NOMO-1 (cell line): ENCODE measurements around the gene MRPL16.
"Not testable (repeated sequence)": the region's sequence is repeated elsewhere in the genome, so short reads cannot be mapped to it uniquely, and the experiment has no call there.

ENCODE experiments used
- DNase-seq, 2 experiments: peaks; one replicate each; lab custom pipeline; 2025; ENCODE audit not compliant: unreplicated experiment in 2 of 2; lab: John Stamatoyannopoulos, UW

MRPL16 gene

GRCh38 chr11:59813364-59813763 lies 2.8 kb upstream of the MRPL16 start:
- DNase-seq, result no peak

- DNase-seq, result no peak
Measured at GRCh38 chr11:59812220-59812619, 1.6 kb upstream of the MRPL16 start.

DNA sequence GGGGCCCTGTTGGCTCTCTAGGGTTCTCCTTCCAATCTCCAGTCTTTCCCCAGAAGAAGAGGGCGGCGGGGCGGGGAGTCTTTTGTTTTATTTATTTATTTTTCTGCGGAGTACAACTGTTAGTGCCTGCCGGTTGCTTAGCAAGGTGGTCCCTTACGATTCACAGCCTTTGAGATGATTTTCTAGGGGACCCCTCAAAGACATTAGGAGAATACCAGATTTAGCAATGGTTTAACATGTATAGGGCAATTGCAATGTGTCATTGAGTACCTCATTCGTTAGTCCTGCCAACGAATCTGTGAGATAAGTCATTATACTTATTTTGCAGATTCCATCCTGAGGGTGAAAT lies 307 bp upstream of the MRPL16 start:
- peak in 1 of 2 experiments; percentile 56 for DNase-seq

DNA sequence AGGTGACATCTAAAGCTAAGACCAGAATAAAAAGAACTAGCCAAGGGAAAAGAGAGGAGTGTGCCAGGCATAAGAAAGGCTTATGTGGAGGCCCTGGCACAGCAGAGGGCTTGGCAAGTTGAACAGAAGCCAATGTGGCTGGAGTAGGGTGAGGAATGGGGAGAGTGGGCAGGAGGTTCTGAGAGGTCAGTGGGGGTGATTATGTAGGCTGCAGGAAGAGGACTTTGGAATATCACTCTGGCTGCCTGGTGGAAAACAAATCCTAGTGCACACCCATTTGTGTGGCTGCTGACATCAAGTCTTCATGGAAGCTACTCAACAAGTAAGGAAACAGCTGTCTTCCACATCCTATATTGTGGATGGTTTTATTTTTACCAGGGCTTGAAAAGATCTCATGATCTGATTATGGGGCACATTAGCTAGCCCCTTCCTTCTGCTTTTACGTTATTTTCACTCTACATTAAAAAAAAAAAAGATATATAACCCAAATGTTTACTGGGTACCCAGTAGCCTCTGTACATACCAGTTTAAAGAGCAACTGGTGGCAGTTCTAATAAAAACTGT lies 3.4 kb downstream of the MRPL16 start:
- DNase-seq, result no peak

GRCh38 chr11:59804061-59804460 lies 6.5 kb downstream of the MRPL16 start:
- no peak for DNase-seq

GRCh38 chr11:59802639-59803176 lies 7.9 kb downstream of the MRPL16 start:
- peak; percentile 20 to 68 for DNase-seq

GRCh38 chr11:59801981-59802638 lies 8.5 kb downstream of the MRPL16 start:
- DNase-seq, result no peak

GRCh38 chr11:59801160-59801706 lies 9.3 kb downstream of the MRPL16 start:
- no peak for DNase-seq

- no peak for DNase-seq
Measured at GRCh38 chr11:59800390-59801025, 10.1 kb downstream of the MRPL16 start.

- DNase-seq, result no peak
Measured at GRCh38 chr11:59794417-59794816, 16.2 kb downstream of the MRPL16 start.

DNA sequence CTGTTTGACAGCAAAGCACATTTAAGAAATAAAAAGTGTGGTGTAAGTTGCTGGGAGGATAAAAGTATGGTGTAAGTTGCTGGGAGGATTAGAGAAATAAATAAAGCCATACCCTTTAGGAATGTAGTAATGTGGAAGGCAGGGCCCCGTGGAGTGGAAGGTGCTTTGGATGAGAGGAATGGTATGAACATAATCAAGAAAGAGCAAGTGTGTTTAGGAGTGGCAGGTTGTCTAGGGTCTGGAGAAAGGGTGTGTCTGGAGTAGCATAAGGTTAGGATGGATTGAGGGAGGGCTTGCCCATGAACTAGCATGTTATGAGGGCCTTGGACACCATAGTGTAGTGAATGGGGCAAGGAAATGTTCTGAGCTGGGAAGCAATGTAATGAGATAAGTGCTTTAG lies 18.1 kb downstream of the MRPL16 start:
- no peak for DNase-seq

- no peak for DNase-seq
Measured at GRCh38 chr11:59791639-59792038, 18.9 kb downstream of the MRPL16 start.

GRCh38 chr11:59787816-59788215 lies 22.8 kb downstream of the MRPL16 start:
- DNase-seq, result no peak

DNA sequence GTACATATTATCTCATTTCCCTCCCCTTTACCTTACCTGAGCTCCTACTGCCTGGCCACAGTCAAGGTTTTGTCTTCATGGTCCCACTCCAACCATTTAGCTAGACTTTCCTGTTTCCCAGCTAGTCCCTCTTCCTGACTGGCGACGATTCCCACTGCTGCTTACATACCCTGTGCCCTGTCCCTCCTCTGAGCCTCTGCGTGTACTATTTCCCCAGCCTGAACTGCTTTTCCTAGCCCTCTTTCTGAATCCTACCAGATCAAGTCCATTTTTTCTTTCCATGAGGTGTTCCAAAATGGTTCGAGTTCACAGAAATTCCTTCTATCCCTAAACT lies 23.4 kb downstream of the MRPL16 start:
- no peak for DNase-seq

- DNase-seq, result no peak
Measured at GRCh38 chr11:59785818-59786217, 24.8 kb downstream of the MRPL16 start.

DNA sequence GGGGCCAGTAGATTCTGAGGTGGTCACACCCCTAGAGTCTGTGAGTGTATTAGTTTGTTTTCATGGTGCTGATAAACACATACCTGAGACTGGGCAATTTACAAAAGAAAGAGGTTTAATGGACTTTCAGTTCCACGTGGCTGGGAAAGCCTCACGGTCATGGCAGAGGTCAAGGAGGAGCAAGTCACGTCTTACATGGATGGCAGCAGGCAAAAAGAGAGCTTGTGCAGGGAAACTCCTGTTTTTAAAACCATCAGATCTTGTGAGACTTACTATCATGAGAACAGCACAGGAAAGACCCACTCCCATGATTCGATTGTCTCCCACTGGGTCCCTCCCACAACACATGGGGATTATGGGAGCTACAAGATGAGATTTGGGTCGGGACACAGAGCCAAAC lies 26.1 kb downstream of the MRPL16 start:
- DNase-seq, result not testable (repeated sequence)

DNA sequence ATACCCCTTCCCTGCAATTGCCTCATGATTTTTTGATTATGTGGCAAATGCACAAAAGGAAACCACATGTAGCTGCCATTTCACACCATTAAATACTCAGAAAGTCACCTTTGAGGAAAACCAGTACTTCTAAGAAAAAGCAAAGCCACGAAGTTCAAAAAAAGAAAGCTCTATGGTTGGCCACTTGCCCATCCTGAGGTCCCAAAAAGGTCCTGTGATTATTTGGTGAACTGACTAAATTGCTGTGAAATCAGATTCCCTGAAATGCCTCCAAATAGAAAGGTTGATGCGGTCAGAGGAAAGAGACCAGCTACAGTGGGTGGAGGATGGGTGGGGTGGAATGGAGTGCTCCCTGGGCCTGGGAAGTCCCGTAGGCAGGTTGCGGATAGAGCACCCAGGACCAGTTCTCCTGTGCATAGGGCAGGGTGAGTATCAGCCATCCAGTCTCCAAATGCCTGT lies 26.9 kb downstream of the MRPL16 start:
- no peak for DNase-seq

- no peak for DNase-seq
Measured at GRCh38 chr11:59782080-59782479, 28.5 kb downstream of the MRPL16 start.

DNA sequence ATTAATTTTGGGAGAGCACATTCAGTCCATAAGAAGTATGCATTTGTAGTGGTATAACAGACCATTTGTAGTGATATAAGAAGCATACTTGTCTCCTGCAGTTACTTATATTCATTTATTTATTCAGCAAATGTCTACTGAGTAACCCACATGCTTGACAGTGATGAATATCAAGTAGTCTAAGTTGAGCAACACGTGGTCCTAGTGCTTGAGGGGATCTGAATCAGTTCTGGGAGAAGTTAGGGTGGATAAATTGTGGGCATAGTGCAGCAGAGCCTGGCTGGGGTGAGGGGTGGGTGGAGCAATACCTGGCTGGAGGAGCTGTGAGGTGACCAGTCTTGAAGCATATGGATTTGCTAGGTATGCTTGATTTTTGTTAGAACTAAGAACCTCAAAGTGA lies 31.1 kb downstream of the MRPL16 start:
- no peak for DNase-seq

DNA sequence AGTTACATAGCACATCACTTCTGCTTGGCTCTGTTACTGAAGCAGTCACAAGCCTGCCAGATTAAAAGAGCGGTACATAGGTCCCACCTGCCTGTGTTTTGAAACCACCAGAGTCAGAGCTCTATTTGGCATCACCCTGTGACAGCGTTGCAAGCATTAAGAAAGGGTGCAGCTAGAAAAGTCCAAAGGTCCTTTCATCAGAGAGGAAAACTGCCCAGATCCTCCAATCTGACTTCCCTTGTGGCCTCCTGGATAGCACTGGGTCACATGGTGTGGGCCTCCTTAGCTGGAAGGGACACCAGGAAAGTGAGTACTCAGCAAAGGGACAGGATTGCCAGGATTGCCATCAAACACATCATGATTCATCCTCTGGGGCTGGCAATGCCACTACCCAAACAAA lies 32.5 kb downstream of the MRPL16 start:
- no peak for DNase-seq

DNA sequence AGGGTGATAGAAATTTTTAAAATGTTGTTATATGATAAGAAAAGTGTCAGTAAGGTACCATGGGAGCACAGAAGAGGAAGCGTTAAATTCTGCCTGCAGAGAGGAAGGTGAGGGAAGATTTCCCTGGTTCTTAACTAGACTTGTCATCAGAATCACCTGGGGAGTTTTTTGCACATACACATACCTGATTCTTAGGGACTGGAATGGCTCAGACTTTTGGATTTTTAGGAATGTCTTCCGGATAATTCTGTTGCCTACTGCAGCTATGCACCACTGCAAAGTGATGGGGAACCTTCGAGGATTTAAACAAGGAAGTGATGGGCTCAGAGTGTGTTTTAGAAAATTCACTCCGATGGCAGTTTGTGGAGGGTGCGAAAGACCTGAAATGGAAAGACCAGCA lies 33.5 kb downstream of the MRPL16 start:
- no peak for DNase-seq
